A673 (cell line): Measurements from ENCODE around the gene JCHAIN. TPM values are rescaled to one million over a fixed set of nuclear protein-coding genes. Genes with fewer than 3 reads are reported as not detected.
"Not testable (repeated sequence)": the region's sequence is repeated elsewhere in the genome, so short reads cannot be mapped to it uniquely, and the experiment has no call there.

Experiments used
- BruUV-seq: library from RNA; stranded (reverse); fragments of 400-500 nt; replicated peaks from 2 replicates; lab custom pipeline; 2021; lab: Mats Ljungman, UMichigan
- CTCF ChIA-PET: fragments of 300-600 bp; sonication (Branson Sonifier 250); formaldehyde crosslinking; loops from one replicate; lab custom pipeline; 2022; ENCODE audit warnings: antibody characterized with exemption; lab: Charles Lee
- POLR2A ChIA-PET: fragments of 300-600 bp; sonication (Branson Sonifier 250); formaldehyde crosslinking; loops from one replicate; lab custom pipeline; 2022; ENCODE audit warnings: antibody characterized with exemption; ENCODE audit not compliant: low non-redundant PET; lab: Charles Lee
- DNase-seq: peaks from one replicate; pipeline ENCODE4 v3.0.0-alpha.2; 2015; ENCODE audit warnings: low spot score
- H3K27ac ChIP-seq: fragments of 200-600 bp; sonication (generic); 2 replicates; pipeline ENCODE4 v1.5.1; 2016; ENCODE audit warnings: mixed run types, low read depth, mild to moderate bottlenecking, mixed read lengths, antibody characterized with exemption, low read length; ENCODE audit not compliant: poor library complexity, severe bottlenecking
- H3K27me3 ChIP-seq: fragments of 200-600 bp; sonication (generic); replicated peaks from 2 replicates; pipeline ENCODE4 v1.6.1; 2017; ENCODE audit warnings: mixed run types, low read depth, mild to moderate bottlenecking, mixed read lengths, antibody characterized with exemption, low read length; ENCODE audit not compliant: insufficient read depth, poor library complexity
- H3K36me3 ChIP-seq: fragments of 200-600 bp; sonication (generic); 2 replicates; pipeline ENCODE4 v1.6.1; 2016; ENCODE audit warnings: mixed run types, mild to moderate bottlenecking, mixed read lengths, antibody characterized with exemption, low read length; ENCODE audit not compliant: insufficient read depth, poor library complexity, severe bottlenecking
- H3K4me1 ChIP-seq: fragments of 200-600 bp; sonication (generic); 2 replicates; pipeline ENCODE4 v1.6.1; 2017; ENCODE audit warnings: mixed run types, mild to moderate bottlenecking, mixed read lengths, antibody characterized with exemption, low read length; ENCODE audit not compliant: insufficient read depth, poor library complexity, severe bottlenecking
- H3K4me3 ChIP-seq: fragments of 200-600 bp; sonication (generic); 2 replicates; pipeline ENCODE4 v1.5.1; 2016; ENCODE audit warnings: low read depth, mixed run types, mild to moderate bottlenecking, mixed read lengths, low read length; ENCODE audit not compliant: poor library complexity, severe bottlenecking
- H3K9me3 ChIP-seq: fragments of 200-600 bp; sonication (generic); 2 replicates; pipeline ENCODE4 v1.6.1; 2016; ENCODE audit warnings: mixed run types, low read depth, mild to moderate bottlenecking, mixed read lengths, antibody characterized with exemption, low read length; ENCODE audit not compliant: poor library complexity, severe bottlenecking
- EZH2 ChIP-seq: fragments of 200-600 bp; sonication (generic); IDR thresholded peaks from 2 replicates; pipeline ENCODE4 v1.6.1; 2017; ENCODE audit warnings: borderline replicate concordance, low read depth, mild to moderate bottlenecking, mixed read lengths, antibody characterized with exemption, low read length; ENCODE audit not compliant: poor library complexity, severe bottlenecking
- intact Hi-C: fragments of 100-400 bp; cut with micrococcal nuclease; formaldehyde crosslinking; loops from one replicate; pipeline ENCODE4 v1.10.0; 2022; ENCODE audit not compliant: unreplicated experiment
- total RNA-seq: library from RNA; stranded (reverse); gene quantifications from 2 replicates; pipeline ENCODE4 v1.2.3, GENCODE V29; 2021
- TF ChIP-seq, protein P1 (sequence below): fragments of 300-800, 200-600 bp; sonication (generic); conservative IDR thresholded peaks from 2 replicates; pipeline ENCODE4 v1.5.1; 2017; ENCODE audit warnings: low read depth, mild to moderate bottlenecking, antibody characterized with exemption, low read length, moderate library complexity, mixed read lengths

JCHAIN gene
- total RNA-seq, 1 experiment from 2014 or later: not detected

DNA sequence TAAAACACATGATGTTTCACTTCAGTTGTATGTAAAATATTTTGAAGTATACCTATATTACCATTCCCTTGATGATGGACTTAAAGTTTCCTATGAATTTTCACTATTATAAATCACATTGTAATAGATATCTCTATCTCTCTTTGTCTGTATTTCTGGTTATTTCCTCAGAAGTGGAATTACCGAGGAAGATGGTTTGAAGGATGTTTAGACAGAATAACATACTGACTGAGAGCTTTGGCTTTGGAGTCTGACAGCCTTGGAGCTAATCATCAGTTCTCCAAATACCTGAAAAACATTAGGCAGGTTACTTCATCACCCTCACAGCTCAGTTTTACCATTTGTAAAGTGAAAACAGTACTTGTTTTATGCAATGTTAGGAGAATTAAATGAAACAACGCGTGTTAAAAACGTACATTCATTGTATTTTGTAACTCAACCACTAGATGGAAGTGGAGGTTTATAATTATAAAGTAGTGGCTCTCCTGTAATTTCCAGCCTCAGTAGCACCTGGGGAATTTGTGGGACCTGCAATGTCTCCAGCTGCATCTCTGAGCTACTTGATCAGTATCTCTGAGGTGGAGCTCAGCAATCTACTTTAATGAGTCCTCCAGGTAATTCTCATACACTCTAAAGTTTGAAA lies 14.3 kb downstream of the JCHAIN start:
- H3K36me3 ChIP-seq: no peaks in the 10 kb centered on the region
- POLR2A ChIA-PET: no interaction called here
- DNase-seq: peak; percentile 31
- H3K27me3 ChIP-seq: no peaks in the 10 kb centered on the region
- no peak overlapping the region for H3K27ac ChIP-seq
- no peaks in the 10 kb centered on the region for H3K4me1 ChIP-seq
- intact Hi-C loops: loop anchor here (5.0 kb wide), 1 partner anchor 1060 kb away; no protein-coding TSS in a partner anchor
- TF ChIP-seq EZH2: no peak
- TF ChIP-seq, protein P1, sequence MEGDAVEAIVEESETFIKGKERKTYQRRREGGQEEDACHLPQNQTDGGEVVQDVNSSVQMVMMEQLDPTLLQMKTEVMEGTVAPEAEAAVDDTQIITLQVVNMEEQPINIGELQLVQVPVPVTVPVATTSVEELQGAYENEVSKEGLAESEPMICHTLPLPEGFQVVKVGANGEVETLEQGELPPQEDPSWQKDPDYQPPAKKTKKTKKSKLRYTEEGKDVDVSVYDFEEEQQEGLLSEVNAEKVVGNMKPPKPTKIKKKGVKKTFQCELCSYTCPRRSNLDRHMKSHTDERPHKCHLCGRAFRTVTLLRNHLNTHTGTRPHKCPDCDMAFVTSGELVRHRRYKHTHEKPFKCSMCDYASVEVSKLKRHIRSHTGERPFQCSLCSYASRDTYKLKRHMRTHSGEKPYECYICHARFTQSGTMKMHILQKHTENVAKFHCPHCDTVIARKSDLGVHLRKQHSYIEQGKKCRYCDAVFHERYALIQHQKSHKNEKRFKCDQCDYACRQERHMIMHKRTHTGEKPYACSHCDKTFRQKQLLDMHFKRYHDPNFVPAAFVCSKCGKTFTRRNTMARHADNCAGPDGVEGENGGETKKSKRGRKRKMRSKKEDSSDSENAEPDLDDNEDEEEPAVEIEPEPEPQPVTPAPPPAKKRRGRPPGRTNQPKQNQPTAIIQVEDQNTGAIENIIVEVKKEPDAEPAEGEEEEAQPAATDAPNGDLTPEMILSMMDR: peak; percentile 46
- no peak overlapping the region for H3K4me3 ChIP-seq
- H3K9me3 ChIP-seq: no peaks in the 10 kb centered on the region
- no TSS peak for BruUV-seq
- CTCF ChIA-PET: interaction anchor here (0.5 to 0.6 kb wide), 2 partner anchors 106 to 358 kb away, joined by 3 read pairs; no protein-coding TSS in a partner anchor

DNA sequence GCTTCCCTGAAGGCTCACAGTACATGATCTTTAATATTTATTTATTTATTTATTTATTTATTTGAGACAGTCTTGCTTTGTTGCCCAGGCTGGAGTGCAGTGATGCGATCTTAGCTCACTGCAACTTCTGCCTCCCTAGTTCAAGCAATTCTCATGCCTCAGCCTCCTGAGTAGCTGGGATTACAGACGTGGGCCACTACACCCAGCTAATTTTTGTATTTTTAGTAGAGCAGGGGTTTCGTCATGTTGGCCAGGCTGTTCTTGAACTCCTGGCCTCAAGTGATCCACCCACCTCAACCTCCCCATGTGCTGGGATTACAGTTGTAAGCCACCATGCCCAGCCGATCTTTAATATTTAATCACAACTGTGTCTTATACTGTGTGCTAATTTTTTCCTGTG lies 15.6 kb downstream of the JCHAIN start:
- intact Hi-C loops: loop anchor here (5.0 kb wide), 1 partner anchor 1062 kb away; no protein-coding TSS in a partner anchor
- H3K27me3 ChIP-seq, POLR2A ChIA-PET, H3K9me3 ChIP-seq, CTCF ChIA-PET, H3K36me3 ChIP-seq, H3K4me1 ChIP-seq, H3K27ac ChIP-seq, BruUV-seq, DNase-seq, H3K4me3 ChIP-seq: not testable (repeated sequence)

DNA sequence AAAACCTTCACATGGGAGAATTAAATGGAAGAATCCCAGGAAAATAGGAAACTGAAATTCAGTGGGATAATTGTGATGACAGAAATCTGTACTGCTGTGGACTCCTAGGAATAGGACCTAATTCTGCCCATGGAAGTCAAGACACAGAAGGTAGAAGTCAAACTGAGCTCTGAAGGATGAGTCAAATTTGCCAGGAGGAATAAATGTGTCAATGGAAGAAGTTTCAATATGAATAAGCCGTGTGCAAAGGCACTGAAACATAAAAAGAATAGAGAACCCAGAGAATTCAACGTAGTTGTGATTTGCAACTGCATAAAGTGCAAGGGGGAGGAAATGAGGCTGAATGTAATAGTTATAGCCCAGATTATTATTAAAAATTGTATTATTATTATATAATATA lies 26.1 kb downstream of the JCHAIN start:
- Histone ChIP-seq H3K27ac (no peak overlapping the region), H3K4me3 (no peak overlapping the region), H3K36me3 (no peaks in the 10 kb centered on the region), H3K9me3 (no peaks in the 10 kb centered on the region), H3K27me3 (no peaks in the 10 kb centered on the region), H3K4me1 (peaks cover 11% of the 10 kb centered on the region)
- CTCF ChIA-PET: no interaction called here
- intact Hi-C loops: no loop called here
- POLR2A ChIA-PET: no interaction called here
- TF ChIP-seq, protein P1: no peak
- no peak for TF ChIP-seq EZH2
- BruUV-seq: no TSS peak
- no peak for DNase-seq
